HPDE6-E6E7 (cell line): ENCODE measurements around the gene ST14.
"Not testable (repeated sequence)": the region's sequence is repeated elsewhere in the genome, so short reads cannot be mapped to it uniquely, and the experiment has no call there.

Experiments
- DNase-seq: peaks from one replicate; pipeline ENCODE4 v3.0.0; 2011; ENCODE audit warnings: missing footprints; ENCODE audit errors: extremely low spot score

The ST14 gene

GRCh38 chr11:130163346-130164220 lies 4.0 kb downstream of the ST14 start:
- DNase-seq, result no peak

- no peak for DNase-seq
Observed at GRCh38 chr11:130164221-130164570, 4.6 kb downstream of the ST14 start.

GRCh38 chr11:130165601-130166456 lies 6.2 kb downstream of the ST14 start:
- DNase-seq, result no peak

- DNase-seq, result peak; percentile 97
Observed at GRCh38 chr11:130166457-130166784, 6.8 kb downstream of the ST14 start.

- DNase-seq, result no peak
Observed at GRCh38 chr11:130167146-130167545, 7.6 kb downstream of the ST14 start.

- no peak for DNase-seq
Observed at GRCh38 chr11:130168105-130168504, 8.5 kb downstream of the ST14 start.

GRCh38 chr11:130170345-130170744 lies 10.8 kb downstream of the ST14 start:
- no peak for DNase-seq

- DNase-seq, result no peak
Observed at GRCh38 chr11:130171534-130171933, 12.0 kb downstream of the ST14 start.

GRCh38 chr11:130172001-130172400 lies 12.4 kb downstream of the ST14 start:
- not testable (repeated sequence) for DNase-seq

- no peak for DNase-seq
Observed at GRCh38 chr11:130174642-130175041, 15.1 kb downstream of the ST14 start.

- DNase-seq, result no peak
Observed at GRCh38 chr11:130175898-130176297, 16.3 kb downstream of the ST14 start.

GRCh38 chr11:130177782-130178181 lies 18.2 kb downstream of the ST14 start:
- no peak for DNase-seq

- no peak for DNase-seq
Observed at GRCh38 chr11:130178441-130179339, 19.1 kb downstream of the ST14 start.

- no peak for DNase-seq
Observed at GRCh38 chr11:130179396-130180306, 20.1 kb downstream of the ST14 start.

GRCh38 chr11:130180491-130180890 lies 20.9 kb downstream of the ST14 start:
- no peak for DNase-seq

- no peak for DNase-seq
Observed at GRCh38 chr11:130180896-130181294, 21.3 kb downstream of the ST14 start.

GRCh38 chr11:130181295-130182272 lies 22.0 kb downstream of the ST14 start:
- DNase-seq, result peak; percentile 85

- DNase-seq, result no peak
Observed at GRCh38 chr11:130183878-130184610, 24.5 kb downstream of the ST14 start.

GRCh38 chr11:130187096-130187495 lies 27.5 kb downstream of the ST14 start:
- DNase-seq, result no peak
